Tibial nerve (tissue), 3 donors: ENCODE data around the gene ABLIM2.

ENCODE experiments used
- POLR2A ChIP-seq, 2 donors: fragments of 450-650 bp; IDR thresholded peaks; one replicate each; pipeline ENCODE4 v1.6.1; 2017; ENCODE audit warnings: antibody characterized with exemption in 2 of 2, mild to moderate bottlenecking in 2 of 2, moderate library complexity in 2 of 2
- TF ChIP-seq, protein P1 (sequence below), 5 experiments: fragments of 200-600 bp in 3 of 5; fragments of 450-650 bp in 2 of 5; sonication (generic) in 3 of 5; IDR thresholded peaks; one replicate each; pipeline ENCODE4 v1.5.1; 2016 to 2019; ENCODE audit warnings: antibody characterized with exemption in 5 of 5, mild to moderate bottlenecking in 3 of 5, moderate library complexity in 2 of 5

DNA sequence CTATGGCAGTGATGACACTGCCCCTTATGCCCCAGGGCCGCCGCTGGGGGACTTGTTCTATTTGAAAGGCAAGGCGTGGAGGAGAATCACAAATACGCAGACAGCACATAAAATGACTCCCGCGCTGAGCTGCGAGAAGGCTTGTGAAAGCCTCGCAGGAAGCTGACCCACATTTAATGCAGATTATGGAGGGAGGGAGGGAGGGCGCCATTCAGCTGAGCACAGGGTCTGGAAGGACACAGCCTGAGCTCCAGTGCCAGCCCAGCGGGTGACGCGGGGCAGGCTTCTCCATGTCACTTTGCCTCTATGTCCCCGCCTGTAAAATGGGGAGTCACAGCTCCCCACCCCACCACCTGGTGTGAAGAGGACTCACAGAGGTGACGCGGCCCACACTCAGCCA lies 14.3 kb downstream of the ABLIM2 start:
- TF ChIP-seq POLR2A (IDR thresholded peaks at IDR 0.05), result no peak
- TF ChIP-seq, protein P1, sequence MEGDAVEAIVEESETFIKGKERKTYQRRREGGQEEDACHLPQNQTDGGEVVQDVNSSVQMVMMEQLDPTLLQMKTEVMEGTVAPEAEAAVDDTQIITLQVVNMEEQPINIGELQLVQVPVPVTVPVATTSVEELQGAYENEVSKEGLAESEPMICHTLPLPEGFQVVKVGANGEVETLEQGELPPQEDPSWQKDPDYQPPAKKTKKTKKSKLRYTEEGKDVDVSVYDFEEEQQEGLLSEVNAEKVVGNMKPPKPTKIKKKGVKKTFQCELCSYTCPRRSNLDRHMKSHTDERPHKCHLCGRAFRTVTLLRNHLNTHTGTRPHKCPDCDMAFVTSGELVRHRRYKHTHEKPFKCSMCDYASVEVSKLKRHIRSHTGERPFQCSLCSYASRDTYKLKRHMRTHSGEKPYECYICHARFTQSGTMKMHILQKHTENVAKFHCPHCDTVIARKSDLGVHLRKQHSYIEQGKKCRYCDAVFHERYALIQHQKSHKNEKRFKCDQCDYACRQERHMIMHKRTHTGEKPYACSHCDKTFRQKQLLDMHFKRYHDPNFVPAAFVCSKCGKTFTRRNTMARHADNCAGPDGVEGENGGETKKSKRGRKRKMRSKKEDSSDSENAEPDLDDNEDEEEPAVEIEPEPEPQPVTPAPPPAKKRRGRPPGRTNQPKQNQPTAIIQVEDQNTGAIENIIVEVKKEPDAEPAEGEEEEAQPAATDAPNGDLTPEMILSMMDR (IDR thresholded peaks at IDR 0.05), result no peak
